Endothelial cell of umbilical vein (primary cell): ENCODE data around the gene NEB. TPM values are rescaled to one million over a fixed set of nuclear protein-coding genes. Genes with fewer than 3 reads are reported as not detected.

Source experiments
- BruUV-seq: library from RNA; stranded (reverse); fragments of 400-500 nt; replicated peaks from 2 replicates; lab custom pipeline; 2021; lab: Mats Ljungman, UMichigan
- CTCF ChIA-PET: fragments of 300-600, 350-600 bp; sonication (Branson Sonifier 250); formaldehyde crosslinking; loops from one replicate; lab custom pipeline; 2021; ENCODE audit warnings: antibody characterized with exemption, inconsistent platforms; lab: Charles Lee
- POLR2A ChIA-PET: fragments of 300-600, 350-600 bp; sonication (Branson Sonifier 250); formaldehyde crosslinking; loops from one replicate; lab custom pipeline; 2021; ENCODE audit warnings: antibody characterized with exemption, inconsistent platforms; lab: Charles Lee
- DNase-seq: peaks from one replicate; pipeline ENCODE4 v3.0.0-alpha.2; 2011; ENCODE audit warnings: low read depth, low spot score
- FAIRE-seq: peaks from 2 replicates; lab custom pipeline; 2011; peaks lifted over from hg19 to GRCh38; lab: Jason Lieb, UNC
- H2AFZ ChIP-seq: 2 replicates; pipeline ENCODE4 v1.6.0; 2012; ENCODE audit warnings: low read depth, low read length, control low read depth, inconsistent platforms
- H3K27ac ChIP-seq: 2 replicates; pipeline ENCODE4 v1.5.1; 2011; ENCODE audit warnings: low read depth, mild to moderate bottlenecking, control low read depth, low read length, moderate library complexity; ENCODE audit not compliant: insufficient read depth
- H3K27me3 ChIP-seq, 2 experiments: 2 replicates each; pipeline versions ENCODE4 v1.6.0 to v1.6.1; 2011; ENCODE audit warnings: low read length in 2 of 2, mixed read lengths in 1 of 2; ENCODE audit not compliant: control insufficient read depth in 2 of 2, insufficient read depth in 2 of 2
- H3K36me3 ChIP-seq, 2 experiments: 2 replicates in 1 of 2; 3 replicates in 1 of 2; pipeline ENCODE4 v1.5.1; 2011; ENCODE audit warnings: low read length in 2 of 2, mild to moderate bottlenecking in 1 of 2, moderate library complexity in 1 of 2; ENCODE audit not compliant: control insufficient read depth in 2 of 2, insufficient read depth in 2 of 2; ENCODE audit errors: extremely low read depth in 1 of 2
- H3K4me1 ChIP-seq: 3 replicates; pipeline ENCODE4 v1.5.1; 2011; ENCODE audit warnings: mild to moderate bottlenecking, low read length; ENCODE audit not compliant: control insufficient read depth, insufficient read depth; ENCODE audit errors: extremely low read depth
- H3K4me2 ChIP-seq: 2 replicates; pipeline ENCODE4 v1.6.1; 2011; ENCODE audit warnings: low read length, control low read depth, mixed read lengths; ENCODE audit not compliant: insufficient read depth
- H3K4me3 ChIP-seq, 3 experiments: fragments of 200-600 bp in 1 of 3; sonication (generic), shearing (Covaris generic) in 1 of 3; replicated peaks in 1 of 3; 2 replicates each; pipeline ENCODE4 v1.5.1; 2011 to 2016; ENCODE audit warnings: control low read depth in 3 of 3, low read length in 3 of 3, mild to moderate bottlenecking in 2 of 3, inconsistent platforms in 1 of 3, low read depth in 1 of 3, moderate library complexity in 1 of 3; ENCODE audit not compliant: insufficient read depth in 1 of 3
- H3K79me2 ChIP-seq: 2 replicates; pipeline ENCODE4 v1.6.0; 2012; ENCODE audit warnings: low read length, inconsistent platforms; ENCODE audit not compliant: control insufficient read depth, insufficient read depth
- H3K9ac ChIP-seq: replicated peaks from 2 replicates; pipeline ENCODE3; 2011; ENCODE audit warnings: low read length, control low read depth; ENCODE audit not compliant: insufficient read depth; ENCODE audit errors: extremely low read depth
- H3K9me1 ChIP-seq: replicated peaks from 3 replicates; pipeline ENCODE4 v1.6.0; 2011; ENCODE audit warnings: mild to moderate bottlenecking, low read length; ENCODE audit not compliant: control insufficient read depth, insufficient read depth; ENCODE audit errors: extremely low read depth
- H3K9me3 ChIP-seq: replicated peaks from 2 replicates; pipeline ENCODE4 v1.5.1; 2012; ENCODE audit warnings: low read length, inconsistent platforms; ENCODE audit not compliant: control insufficient read depth, insufficient read depth
- H4K20me1 ChIP-seq: replicated peaks from 2 replicates; pipeline ENCODE3; 2011; ENCODE audit warnings: mild to moderate bottlenecking, low read length; ENCODE audit not compliant: control insufficient read depth, insufficient read depth; ENCODE audit errors: extremely low read depth
- CTCF ChIP-seq, 2 donors: IDR thresholded peaks; 1 replicate in 1 of 2; 2 replicates in 1 of 2; pipeline ENCODE4 v1.5.1; 2011; ENCODE audit warnings: low read length in 2 of 2, mild to moderate bottlenecking in 2 of 2, moderate library complexity in 2 of 2, control low read depth in 1 of 2, inconsistent platforms in 1 of 2, low read depth in 1 of 2; ENCODE audit not compliant: insufficient read depth in 1 of 2; ENCODE audit errors: extremely low read depth in 1 of 2
- EZH2 ChIP-seq: IDR thresholded peaks from 2 replicates; pipeline ENCODE4 v1.6.1; 2012; ENCODE audit warnings: borderline replicate concordance, low read depth, mild to moderate bottlenecking, moderate library complexity, low read length, inconsistent platforms; ENCODE audit not compliant: severe bottlenecking
- FOS ChIP-seq: IDR thresholded peaks from 2 replicates; pipeline ENCODE4 v1.6.1; 2011; ENCODE audit warnings: mild to moderate bottlenecking, low read length, moderate library complexity, borderline replicate concordance; ENCODE audit not compliant: insufficient read depth
- GATA2 ChIP-seq: IDR thresholded peaks from 2 replicates; pipeline ENCODE4 v1.7.0; 2011; ENCODE audit warnings: low read depth, mild to moderate bottlenecking, moderate library complexity, mixed read lengths, low read length; ENCODE audit not compliant: insufficient read length, insufficient read depth
- JUN ChIP-seq: IDR thresholded peaks from 2 replicates; pipeline ENCODE4 v1.6.1; 2011; ENCODE audit warnings: borderline replicate concordance, low read depth; ENCODE audit not compliant: insufficient read length, insufficient read depth
- MAX ChIP-seq: IDR thresholded peaks from 2 replicates; pipeline ENCODE4 v1.6.1; 2011; ENCODE audit not compliant: insufficient read depth, insufficient read length
- MYC ChIP-seq: IDR thresholded peaks from one replicate; pipeline ENCODE4 v1.6.1; 2011; ENCODE audit warnings: mild to moderate bottlenecking, low read depth, low read length
- POLR2A ChIP-seq: IDR thresholded peaks from 2 replicates; pipeline ENCODE4 v1.6.1; 2012; ENCODE audit warnings: low read depth, mild to moderate bottlenecking, control low read depth, low read length
- POLR2AphosphoS5 ChIP-seq: IDR thresholded peaks from 2 replicates; pipeline ENCODE4 v1.6.1; 2012; ENCODE audit warnings: low read depth, mild to moderate bottlenecking, control low read depth, low read length, moderate library complexity; ENCODE audit not compliant: insufficient read depth
- dilution Hi-C: fragments of 300-500 bp; cut with MboI; formaldehyde crosslinking; loops from one replicate; pipeline ENCODE4 v1.15.0; 2019; ENCODE audit warnings: low sequenced_read_pairs; ENCODE audit not compliant: extremely low pct_ligation_motif_present
- intact Hi-C: fragments of 100-400 bp; cut with micrococcal nuclease; formaldehyde crosslinking; loops from one replicate; pipeline ENCODE4 v1.10.0; 2022
- polyA plus RNA-seq, 4 experiments: library from polyadenylated mRNA; depleted of rRNA in 3 of 4; stranded (reverse) in 3 of 4; unstranded in 1 of 4; fragments of >200 nt; gene quantifications; 2 replicates each; pipeline versions ENCODE4 v1.2.1 to v1.2.3, GENCODE V29; 2011 to 2012; ENCODE audit warnings: missing spikeins in 1 of 4
- total RNA-seq: library from RNA; stranded (reverse); gene quantifications from 2 replicates; pipeline ENCODE4 v1.2.3, GENCODE V29; 2021

Gene NEB
- total and polyA plus RNA-seq, 2 donors (not counting 3 experiments of a cell fraction or from before 2014, with no cell fraction given): 0.84 to 1.8 TPM

GRCh38 chr2:151769606-151770005 is 35.3 kb upstream of the NEB start:
- Histone ChIP-seq H3K27ac (no peak overlapping the region), H3K79me2 (no peaks in the 10 kb centered on the region), H3K4me1 (peaks cover 30% of the 10 kb centered on the region), H3K9ac (no peak overlapping the region), H2AFZ (no peak overlapping the region), H4K20me1 (no peaks in the 10 kb centered on the region), H3K36me3 (peaks cover 0 to 3% of the 10 kb centered on the region in 2 experiments), H3K9me3 (no peaks in the 10 kb centered on the region), H3K4me2 (no peak overlapping the region), H3K9me1 (no peaks in the 10 kb centered on the region), H3K27me3 (no peaks in the 10 kb centered on the region), H3K4me3 (no peak overlapping the region)
- CTCF ChIA-PET: no interaction called here
- TF ChIP-seq MYC (no peak), MAX (no peak), GATA2 (no peak), JUN (no peak)
- dilution Hi-C loops: no loop called here
- POLR2A ChIA-PET: no interaction called here
- BruUV-seq: no TSS peak
- intact Hi-C loops: loop anchor here (5.0 kb wide), 1 partner anchor 267 kb away; no protein-coding TSS in a partner anchor
- DNase-seq: no peak
- FAIRE-seq: no peak

GRCh38 chr2:151767536-151767935 is 33.3 kb upstream of the NEB start:
- H3K36me3 ChIP-seq: peaks cover 0 to 3% of the 10 kb centered on the region in 2 experiments
- no peak overlapping the region for H3K27ac ChIP-seq
- peak overlapping the region; percentile 4 for H2AFZ ChIP-seq
- no TSS peak for BruUV-seq
- ChIA-PET POLR2A (no interaction called here), CTCF (interaction anchor here (0.6 to 1.6 kb wide), 3 partner anchors 10 to 258 kb away, joined by 3 to 5 read pairs (median 3); no protein-coding TSS in a partner anchor)
- no peaks in the 10 kb centered on the region for H3K9me3 ChIP-seq
- no peaks in the 10 kb centered on the region for H4K20me1 ChIP-seq
- no peaks in the 10 kb centered on the region for H3K79me2 ChIP-seq
- TF ChIP-seq JUN (peak; percentile 41), MAX (no peak), EZH2 (no peak), MYC (no peak), POLR2A (no peak), POLR2AphosphoS5 (no peak), FOS (peak; percentile 43), GATA2 (no peak), CTCF (IDR thresholded peaks at IDR 0.05; ENCODE audit: extremely low read depth in 1 of 2, insufficient read depth in 1 of 2, low read depth in 1 of 2, low read length in 2 of 2) (no peak)
- FAIRE-seq (peak; percentile 74), DNase-seq (peak; percentile 32)
- H3K4me3 ChIP-seq: no peak overlapping the region
- H3K9me1 ChIP-seq: no peaks in the 10 kb centered on the region
- H3K4me2 ChIP-seq: peak overlapping the region; percentile 12
- H3K9ac ChIP-seq: no peak overlapping the region
- intact Hi-C loops (no loop called here), dilution Hi-C loops (no loop called here)
- no peaks in the 10 kb centered on the region for H3K27me3 ChIP-seq
- peaks cover 34% of the 10 kb centered on the region for H3K4me1 ChIP-seq
